ENCODE results near the gene CASKIN1.
A peak's percentile ranks its signal among the peaks of the same experiment; 100 is the strongest.
"Not testable (repeated sequence)": the region's sequence is repeated elsewhere in the genome, so short reads cannot be mapped to it uniquely, and the experiment has no call there.

The CASKIN1 gene

GRCh38 chr16:2127630-2128280 is 68.7 kb downstream of the CASKIN1 start:
- peak in 1 of 2 experiments; percentile 74 for DNase-seq (ENCODE audit: low read depth in 1 of 2, low spot score in 1 of 2)
- in situ Hi-C loops (cut with HindIII; ENCODE audit: low pct_unique_long_range_greater_than_20kb, low sequenced_read_pairs), result not testable (repeated sequence)

Data from T47D (cell line).